NT2/D1 (cell line): Measurements from ENCODE around the gene CST6.
"Not testable (repeated sequence)": the region's sequence is repeated elsewhere in the genome, so short reads cannot be mapped to it uniquely, and the experiment has no call there.

Experiments used
- DNase-seq: peaks from one replicate; pipeline ENCODE4 v3.0.0-alpha.2; 2011; ENCODE audit warnings: low read depth, low spot score
- H3K27me3 ChIP-seq: 2 replicates; pipeline ENCODE4 v1.6.0; 2011; ENCODE audit warnings: mild to moderate bottlenecking; ENCODE audit not compliant: insufficient read length, insufficient read depth
- H3K36me3 ChIP-seq: 2 replicates; pipeline ENCODE4 v1.6.1; 2011; ENCODE audit warnings: mild to moderate bottlenecking, low read length, mixed read lengths; ENCODE audit not compliant: insufficient read depth, insufficient read length
- H3K4me1 ChIP-seq: 2 replicates; pipeline ENCODE4 v1.5.1; 2011; ENCODE audit not compliant: insufficient read depth, insufficient read length
- H3K4me3 ChIP-seq: 2 replicates; pipeline ENCODE4 v1.5.1; 2011; ENCODE audit warnings: low read depth; ENCODE audit not compliant: insufficient read length
- H3K9ac ChIP-seq: 2 replicates; pipeline ENCODE4 v1.6.0; 2011; ENCODE audit warnings: low read depth; ENCODE audit not compliant: insufficient read length
- H3K9me3 ChIP-seq: 2 replicates; pipeline ENCODE4 v1.5.1; 2011; ENCODE audit warnings: mild to moderate bottlenecking, low read length; ENCODE audit not compliant: insufficient read depth
- SUZ12 ChIP-seq: IDR thresholded peaks from 2 replicates; pipeline ENCODE4 v1.6.1; 2011; ENCODE audit not compliant: insufficient read length, insufficient read depth; ENCODE audit errors: extremely low read depth
- YY1 ChIP-seq: IDR thresholded peaks from 2 replicates; pipeline ENCODE4 v1.6.1; 2011; ENCODE audit not compliant: insufficient read length, insufficient read depth
- ZNF274 ChIP-seq: IDR thresholded peaks from 2 replicates; pipeline ENCODE4 v1.6.1; 2011; ENCODE audit warnings: mild to moderate bottlenecking, low read depth, low read length

The CST6 gene

GRCh38 chr11:66007201-66007634 is 4.6 kb upstream of the CST6 start:
- Histone ChIP-seq H3K27me3 (no peaks in the 10 kb centered on the region), H3K9ac (no peak overlapping the region), H3K4me3 (no peak overlapping the region), H3K9me3 (no peaks in the 10 kb centered on the region), H3K4me1 (peaks cover 6% of the 10 kb centered on the region), H3K36me3 (peaks cover 31% of the 10 kb centered on the region)
- TF ChIP-seq ZNF274 (no peak), SUZ12 (no peak), YY1 (no peak)
- no peak for DNase-seq

- no peak for TF ChIP-seq ZNF274
- Histone ChIP-seq H3K4me3 (no peak overlapping the region), H3K9me3 (no peaks in the 10 kb centered on the region), H3K4me1 (peaks cover 8% of the 10 kb centered on the region), H3K27me3 (no peaks in the 10 kb centered on the region), H3K9ac (no peak overlapping the region), H3K36me3 (peaks cover 31% of the 10 kb centered on the region)
- DNase-seq: no peak
Observed at GRCh38 chr11:66008095-66008467, 3.7 kb upstream of the CST6 start.

- H3K36me3 ChIP-seq: peaks cover 27% of the 10 kb centered on the region
- H3K9me3 ChIP-seq: no peaks in the 10 kb centered on the region
- no peak for DNase-seq
- H3K27me3 ChIP-seq: no peaks in the 10 kb centered on the region
- H3K4me3 ChIP-seq: no peak overlapping the region
- TF ChIP-seq SUZ12 (no peak), YY1 (no peak)
- H3K9ac ChIP-seq: no peak overlapping the region
- H3K4me1 ChIP-seq: peaks cover 8% of the 10 kb centered on the region
Observed at GRCh38 chr11:66008468-66009101, 3.2 kb upstream of the CST6 start.

- not testable (repeated sequence) for H3K9ac ChIP-seq, H3K9me3 ChIP-seq, H3K27me3 ChIP-seq, H3K4me1 ChIP-seq, DNase-seq, H3K4me3 ChIP-seq
- peaks cover 14% of the 10 kb centered on the region for H3K36me3 ChIP-seq
Observed at GRCh38 chr11:66010036-66010435, 1.8 kb upstream of the CST6 start.

GRCh38 chr11:66011239-66011784 is 496 bp upstream of the CST6 start:
- Histone ChIP-seq H3K4me3 (no peak overlapping the region), H3K9me3 (no peaks in the 10 kb centered on the region), H3K27me3 (no peaks in the 10 kb centered on the region), H3K9ac (no peak overlapping the region), H3K4me1 (peaks cover 13% of the 10 kb centered on the region), H3K36me3 (peaks cover 2% of the 10 kb centered on the region)
- peak; percentile 15 for DNase-seq
- TF ChIP-seq SUZ12: no peak
- no peak for TF ChIP-seq ZNF274
- TF ChIP-seq YY1: no peak

GRCh38 chr11:66012371-66012945 is 650 bp downstream of the CST6 start:
- Histone ChIP-seq H3K36me3 (no peaks in the 10 kb centered on the region), H3K4me1 (peaks cover 10% of the 10 kb centered on the region), H3K9ac (no peak overlapping the region)

GRCh38 chr11:66012946-66013761 is 1.3 kb downstream of the CST6 start:
- Histone ChIP-seq H3K4me3 (no peak overlapping the region), H3K9me3 (no peaks in the 10 kb centered on the region), H3K36me3 (no peaks in the 10 kb centered on the region), H3K9ac (no peak overlapping the region), H3K4me1 (peaks cover 7% of the 10 kb centered on the region), H3K27me3 (no peaks in the 10 kb centered on the region)
- no peak for DNase-seq
- TF ChIP-seq SUZ12 (no peak), YY1 (no peak), ZNF274 (no peak)

More at GRCh38 chr11:66012371-66012945, 650 bp downstream of the CST6 start:
- Histone ChIP-seq H3K9me3 (no peaks in the 10 kb centered on the region), H3K4me3 (no peak overlapping the region), H3K27me3 (no peaks in the 10 kb centered on the region)
- no peak for DNase-seq
- no peak for TF ChIP-seq SUZ12
- no peak for TF ChIP-seq YY1
- no peak for TF ChIP-seq ZNF274
